WI38 (cell line): ENCODE measurements around the gene RFX3.

Experiments
- H3K4me3 ChIP-seq: 2 replicates; pipeline ENCODE4 v1.5.1; 2011; ENCODE audit warnings: low read depth, mild to moderate bottlenecking, control low read depth, low read length
- TF ChIP-seq, protein P1 (sequence below): IDR thresholded peaks from 2 replicates; pipeline ENCODE4 v1.5.1; 2012; ENCODE audit warnings: low read depth, mild to moderate bottlenecking, control low read depth, low read length

The RFX3 gene

DNA sequence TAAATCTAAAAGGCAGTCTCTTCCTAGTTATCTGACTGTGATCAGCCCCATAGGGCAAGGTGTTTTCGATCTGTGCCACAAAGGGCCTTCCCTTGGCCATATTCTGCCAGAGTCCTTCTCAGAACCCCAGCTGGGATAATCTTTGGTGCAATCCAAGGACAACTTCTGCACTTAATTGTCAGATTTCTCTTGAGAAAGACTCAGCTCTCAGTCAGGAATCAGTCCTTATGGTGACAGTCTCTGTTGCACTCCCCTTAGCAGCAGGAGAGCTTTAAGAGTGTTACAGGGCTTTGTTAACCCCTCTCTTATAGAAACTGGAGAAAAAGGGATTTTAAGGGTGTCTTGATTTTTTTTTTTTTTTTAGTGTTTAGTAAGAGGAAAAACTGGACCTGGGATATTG lies 15.4 kb upstream of the RFX3 start:
- H3K4me3 ChIP-seq: no peak overlapping the region

DNA sequence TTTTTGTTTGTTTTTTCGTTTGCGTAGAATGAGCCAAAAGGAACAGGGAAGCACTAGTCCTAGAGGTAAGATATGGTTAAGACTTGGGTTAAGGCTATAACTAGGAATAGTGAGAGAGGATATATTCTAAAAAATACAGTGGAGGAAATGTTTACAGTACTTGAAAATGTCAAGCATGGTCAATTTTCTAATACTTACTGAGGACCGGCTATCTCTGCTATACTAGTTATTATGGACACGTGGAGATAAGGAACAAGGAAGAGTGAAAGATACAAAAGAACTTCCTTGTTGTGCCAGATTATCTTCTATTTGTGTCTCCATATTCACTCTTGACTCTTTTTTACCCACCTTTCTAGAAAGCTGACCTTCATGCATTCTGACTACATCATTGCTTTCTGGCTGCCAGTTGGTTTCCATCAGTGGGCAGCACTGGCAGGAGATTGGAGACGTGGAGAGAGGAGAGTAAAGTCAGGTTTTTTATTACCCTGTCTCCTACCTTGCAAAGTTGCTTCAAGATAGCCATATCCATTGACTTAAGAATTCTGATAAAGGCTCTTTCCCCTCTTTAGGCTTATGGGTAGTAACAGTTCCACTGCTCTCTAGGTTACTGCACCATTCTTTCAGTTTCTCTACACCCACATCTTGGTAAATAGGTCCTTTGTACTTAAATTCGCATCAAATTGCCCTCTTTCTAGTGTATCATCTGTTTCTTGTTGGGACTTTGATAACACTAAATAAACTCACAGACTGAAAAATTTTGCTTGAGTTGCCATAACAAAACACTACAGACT lies 9.0 kb upstream of the RFX3 start:
- TF ChIP-seq, protein P1, sequence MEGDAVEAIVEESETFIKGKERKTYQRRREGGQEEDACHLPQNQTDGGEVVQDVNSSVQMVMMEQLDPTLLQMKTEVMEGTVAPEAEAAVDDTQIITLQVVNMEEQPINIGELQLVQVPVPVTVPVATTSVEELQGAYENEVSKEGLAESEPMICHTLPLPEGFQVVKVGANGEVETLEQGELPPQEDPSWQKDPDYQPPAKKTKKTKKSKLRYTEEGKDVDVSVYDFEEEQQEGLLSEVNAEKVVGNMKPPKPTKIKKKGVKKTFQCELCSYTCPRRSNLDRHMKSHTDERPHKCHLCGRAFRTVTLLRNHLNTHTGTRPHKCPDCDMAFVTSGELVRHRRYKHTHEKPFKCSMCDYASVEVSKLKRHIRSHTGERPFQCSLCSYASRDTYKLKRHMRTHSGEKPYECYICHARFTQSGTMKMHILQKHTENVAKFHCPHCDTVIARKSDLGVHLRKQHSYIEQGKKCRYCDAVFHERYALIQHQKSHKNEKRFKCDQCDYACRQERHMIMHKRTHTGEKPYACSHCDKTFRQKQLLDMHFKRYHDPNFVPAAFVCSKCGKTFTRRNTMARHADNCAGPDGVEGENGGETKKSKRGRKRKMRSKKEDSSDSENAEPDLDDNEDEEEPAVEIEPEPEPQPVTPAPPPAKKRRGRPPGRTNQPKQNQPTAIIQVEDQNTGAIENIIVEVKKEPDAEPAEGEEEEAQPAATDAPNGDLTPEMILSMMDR: no peak
- H3K4me3 ChIP-seq: no peak overlapping the region

More for the DNA sequence above, 15.4 kb upstream of the RFX3 start:
- TF ChIP-seq, protein P1: no peak

GRCh38 chr9:3532158-3532557 lies 6.4 kb upstream of the RFX3 start:
- TF ChIP-seq, protein P1: no peak

GRCh38 chr9:3528451-3528850 lies 2.6 kb upstream of the RFX3 start:
- no peak overlapping the region for H3K4me3 ChIP-seq
- TF ChIP-seq, protein P1: no peak

More at GRCh38 chr9:3532158-3532557, 6.4 kb upstream of the RFX3 start:
- no peak overlapping the region for H3K4me3 ChIP-seq

- peak overlapping the region; percentile 92 for H3K4me3 ChIP-seq
- TF ChIP-seq, protein P1: no peak
Observed at GRCh38 chr9:3526997-3527940, 1.5 kb upstream of the RFX3 start.

- TF ChIP-seq, protein P1: no peak
- peak overlapping the region; percentile 92 for H3K4me3 ChIP-seq
Observed at GRCh38 chr9:3526165-3526996, 580 bp upstream of the RFX3 start.
